Choroid plexus epithelial cell (primary cell): ENCODE data around the gene GNPTAB.

ENCODE experiments used
- DNase-seq: peaks from one replicate; pipeline ENCODE4 v3.0.0-alpha.2; 2010; ENCODE audit warnings: low read depth
- H3K4me3 ChIP-seq: 2 replicates; pipeline ENCODE4 v1.5.1; 2011; ENCODE audit warnings: low read depth, mild to moderate bottlenecking, control low read depth, low read length, moderate library complexity
- TF ChIP-seq, protein P1 (sequence below): conservative IDR thresholded peaks from 2 replicates; pipeline ENCODE4 v1.5.1; 2011; ENCODE audit warnings: low read depth, mild to moderate bottlenecking, control low read depth, inconsistent platforms, low read length, moderate library complexity

GNPTAB gene

DNA sequence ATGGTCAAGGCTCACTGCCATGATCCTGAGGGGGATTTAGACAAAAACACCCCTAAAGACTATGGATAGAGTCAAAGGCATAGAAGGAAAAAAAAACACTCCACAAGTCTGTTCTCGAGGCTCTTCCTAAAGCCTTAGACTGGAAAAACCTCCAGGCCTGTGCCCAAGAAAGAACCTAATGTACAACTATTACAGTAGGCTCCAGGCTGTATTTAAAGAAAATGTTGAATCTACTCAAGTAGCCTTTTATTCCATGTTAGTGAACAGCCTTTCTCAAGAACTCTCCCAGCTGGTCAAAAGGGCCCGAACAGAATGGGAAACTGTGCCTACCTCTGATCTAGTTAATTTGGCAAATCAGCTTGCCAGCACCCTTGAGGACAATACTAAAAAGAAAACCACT is 28.3 kb downstream of the GNPTAB start:
- H3K4me3 ChIP-seq, result no peak overlapping the region
- no peak for DNase-seq
- TF ChIP-seq, protein P1, sequence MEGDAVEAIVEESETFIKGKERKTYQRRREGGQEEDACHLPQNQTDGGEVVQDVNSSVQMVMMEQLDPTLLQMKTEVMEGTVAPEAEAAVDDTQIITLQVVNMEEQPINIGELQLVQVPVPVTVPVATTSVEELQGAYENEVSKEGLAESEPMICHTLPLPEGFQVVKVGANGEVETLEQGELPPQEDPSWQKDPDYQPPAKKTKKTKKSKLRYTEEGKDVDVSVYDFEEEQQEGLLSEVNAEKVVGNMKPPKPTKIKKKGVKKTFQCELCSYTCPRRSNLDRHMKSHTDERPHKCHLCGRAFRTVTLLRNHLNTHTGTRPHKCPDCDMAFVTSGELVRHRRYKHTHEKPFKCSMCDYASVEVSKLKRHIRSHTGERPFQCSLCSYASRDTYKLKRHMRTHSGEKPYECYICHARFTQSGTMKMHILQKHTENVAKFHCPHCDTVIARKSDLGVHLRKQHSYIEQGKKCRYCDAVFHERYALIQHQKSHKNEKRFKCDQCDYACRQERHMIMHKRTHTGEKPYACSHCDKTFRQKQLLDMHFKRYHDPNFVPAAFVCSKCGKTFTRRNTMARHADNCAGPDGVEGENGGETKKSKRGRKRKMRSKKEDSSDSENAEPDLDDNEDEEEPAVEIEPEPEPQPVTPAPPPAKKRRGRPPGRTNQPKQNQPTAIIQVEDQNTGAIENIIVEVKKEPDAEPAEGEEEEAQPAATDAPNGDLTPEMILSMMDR, result no peak

DNA sequence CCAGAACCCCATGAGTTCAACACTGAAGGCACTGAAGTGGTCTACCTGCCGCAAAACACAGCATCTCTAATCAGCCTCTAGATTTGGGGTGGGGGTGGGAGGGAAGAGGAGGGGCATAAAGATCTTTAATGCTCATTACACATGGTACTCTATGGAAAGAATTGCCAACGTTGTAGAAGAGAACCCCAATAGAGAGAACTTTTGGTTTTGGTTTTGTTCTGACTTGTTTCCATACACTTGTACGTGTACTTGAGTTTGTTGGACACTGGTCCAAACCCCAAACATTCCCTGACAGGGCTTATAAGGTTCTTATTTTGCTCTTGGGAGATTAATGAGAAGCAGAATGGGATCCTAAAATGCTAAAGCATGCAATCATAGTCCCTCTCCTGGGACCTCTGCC is 31.0 kb downstream of the GNPTAB start:
- no peak for DNase-seq
- no peak overlapping the region for H3K4me3 ChIP-seq
- TF ChIP-seq, protein P1, result no peak

DNA sequence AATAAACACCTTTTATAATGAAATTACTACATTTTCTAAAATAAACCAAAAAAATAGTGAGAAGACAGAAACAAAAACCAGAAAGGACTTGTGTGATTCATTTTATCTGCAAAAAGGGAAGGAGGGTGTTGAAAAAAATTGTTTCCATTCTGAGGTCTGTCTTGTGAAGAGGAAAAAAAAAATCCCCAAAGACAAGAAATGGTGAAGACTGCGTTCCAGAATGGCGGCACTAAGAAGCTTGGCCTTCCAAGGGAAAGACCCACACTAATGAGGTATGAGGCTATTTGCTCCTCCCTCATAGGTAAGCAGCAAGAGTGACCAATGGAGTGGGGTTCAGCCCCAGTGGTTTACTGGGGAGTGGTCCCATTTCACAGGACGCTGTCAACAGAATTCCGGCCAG is 35.0 kb downstream of the GNPTAB start:
- DNase-seq, result no peak
- TF ChIP-seq, protein P1, result no peak
- H3K4me3 ChIP-seq, result no peak overlapping the region

DNA sequence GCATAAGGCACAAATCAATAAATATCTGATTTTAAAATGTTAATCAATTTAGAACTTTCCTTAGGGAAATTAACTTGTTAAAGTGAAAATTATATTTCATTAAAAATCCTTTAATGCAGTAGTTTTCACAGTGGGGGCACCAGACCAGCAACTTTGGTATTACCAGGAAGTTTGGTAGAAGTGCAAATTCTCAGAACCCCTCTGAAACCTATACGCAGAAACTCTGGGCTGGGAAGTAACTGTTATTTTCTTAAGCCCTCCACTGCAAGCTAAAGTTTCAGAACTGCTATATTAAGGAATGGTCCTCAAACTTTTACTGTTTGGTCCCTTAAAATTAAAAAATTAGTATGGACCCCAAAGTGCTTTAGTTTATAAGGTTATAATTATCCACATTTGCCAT is 35.7 kb downstream of the GNPTAB start:
- H3K4me3 ChIP-seq, result no peak overlapping the region
- DNase-seq, result no peak
- TF ChIP-seq, protein P1, result no peak

DNA sequence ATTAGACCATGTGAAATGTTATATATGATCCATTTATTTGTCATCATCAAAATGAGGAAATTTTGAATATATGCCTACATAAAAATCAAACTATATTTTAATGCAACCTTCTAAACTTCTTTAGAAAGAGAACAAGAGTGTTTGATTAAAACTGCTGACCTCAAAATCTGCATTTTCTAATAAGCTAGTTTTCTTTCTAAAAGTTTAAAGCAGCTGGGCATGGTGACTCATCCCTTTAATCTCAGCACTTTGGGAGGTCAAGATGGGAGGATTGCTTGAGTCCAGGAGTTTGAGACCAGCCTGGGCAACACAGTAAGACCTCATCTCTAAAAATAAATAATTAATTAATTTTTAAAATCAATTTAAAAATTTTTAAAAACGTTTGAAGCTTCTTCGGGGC is 36.2 kb downstream of the GNPTAB start:
- TF ChIP-seq, protein P1, result no peak
- no peak overlapping the region for H3K4me3 ChIP-seq
- no peak for DNase-seq

DNA sequence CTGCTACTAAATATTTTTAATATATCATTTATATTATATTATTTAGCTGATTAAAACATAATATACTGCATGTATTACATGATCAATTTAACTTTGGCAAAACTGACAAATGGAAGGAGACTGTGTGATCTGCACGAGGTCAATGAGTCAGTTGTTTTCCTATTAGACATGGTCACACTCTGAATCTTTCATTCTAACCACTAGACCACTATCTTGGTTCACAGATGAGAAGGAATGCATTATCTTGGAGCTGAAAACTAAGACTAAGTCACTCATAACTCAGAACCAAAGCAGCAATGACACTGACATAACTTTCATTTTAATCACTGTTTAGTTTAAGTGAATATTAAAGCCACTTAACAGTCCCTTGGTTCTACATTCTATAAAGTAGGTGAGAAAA is 37.4 kb downstream of the GNPTAB start:
- no peak overlapping the region for H3K4me3 ChIP-seq
- TF ChIP-seq, protein P1, result no peak
- peak; percentile 85 for DNase-seq

DNA sequence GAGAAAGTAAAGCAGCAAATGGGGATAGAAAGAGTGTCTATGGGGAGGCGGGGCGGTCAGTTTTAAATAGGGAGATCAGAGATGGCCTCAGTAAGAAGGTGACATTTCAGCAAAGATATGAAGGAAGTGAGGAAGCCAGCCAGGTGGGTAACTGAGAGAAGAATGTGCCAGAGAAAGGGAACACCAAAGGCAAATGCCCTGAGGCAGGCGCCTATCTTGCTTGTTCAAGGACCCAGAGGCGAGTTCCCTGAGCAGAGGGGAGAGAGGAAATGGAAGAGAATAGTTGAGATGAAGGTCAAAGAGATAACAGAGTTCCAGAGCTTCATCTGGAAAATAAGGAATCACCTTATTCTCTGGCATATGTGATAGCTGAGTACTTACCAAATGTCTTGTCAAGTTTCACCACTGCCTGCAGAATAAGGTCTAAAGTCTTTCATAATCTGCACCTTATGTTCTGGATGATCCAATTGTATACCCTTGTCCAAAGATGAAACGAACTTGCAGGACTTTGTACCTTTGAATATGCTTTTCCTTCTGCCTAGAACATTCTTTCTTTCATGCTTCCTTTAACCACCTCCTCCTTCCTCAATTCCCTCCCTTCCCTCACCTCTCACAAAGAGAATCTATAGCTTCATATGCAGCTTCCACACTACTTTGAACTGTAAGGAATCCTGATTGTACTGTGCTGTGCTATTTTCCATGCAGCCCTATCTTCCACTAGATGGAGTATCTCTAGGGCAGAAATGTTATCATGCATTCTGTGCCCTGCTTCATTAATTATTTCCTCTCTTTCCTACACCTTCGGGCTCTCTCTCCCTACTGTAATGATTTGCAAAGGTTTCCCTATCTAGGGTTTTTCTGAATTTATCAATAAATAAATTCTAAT is 38.5 kb downstream of the GNPTAB start:
- peak; percentile 43 for DNase-seq
- H3K4me3 ChIP-seq, result no peak overlapping the region
- TF ChIP-seq, protein P1, result peak; percentile 59
